Ishikawa (cell line): ENCODE data around the gene RFTN1.

Experiments used
- CEBPB ChIP-seq: IDR thresholded peaks from 2 replicates; pipeline ENCODE4 v1.6.1; 2012
- CREB1 ChIP-seq: IDR thresholded peaks from 2 replicates; pipeline ENCODE4 v1.6.1; 2012; ENCODE audit warnings: low read depth
- EP300 ChIP-seq: IDR thresholded peaks from 2 replicates; pipeline ENCODE4 v1.6.1; 2012; ENCODE audit warnings: borderline replicate concordance
- FOXM1 ChIP-seq: IDR thresholded peaks from 2 replicates; pipeline ENCODE4 v1.6.1; 2012; ENCODE audit warnings: low read depth, borderline replicate concordance
- TAF1 ChIP-seq: IDR thresholded peaks from 2 replicates; pipeline ENCODE4 v1.6.1; 2012; ENCODE audit warnings: low read depth, mild to moderate bottlenecking
- YY1 ChIP-seq: IDR thresholded peaks from 2 replicates; pipeline ENCODE4 v1.6.1; 2012; ENCODE audit warnings: low read depth
- TF ChIP-seq, protein P1 (sequence below): IDR thresholded peaks from 2 replicates; pipeline ENCODE4 v1.6.1; 2012; ENCODE audit warnings: low read depth, mild to moderate bottlenecking
- TF ChIP-seq, protein P2 (sequence below): IDR thresholded peaks from 2 replicates; pipeline ENCODE4 v1.6.1; 2012

DNA sequence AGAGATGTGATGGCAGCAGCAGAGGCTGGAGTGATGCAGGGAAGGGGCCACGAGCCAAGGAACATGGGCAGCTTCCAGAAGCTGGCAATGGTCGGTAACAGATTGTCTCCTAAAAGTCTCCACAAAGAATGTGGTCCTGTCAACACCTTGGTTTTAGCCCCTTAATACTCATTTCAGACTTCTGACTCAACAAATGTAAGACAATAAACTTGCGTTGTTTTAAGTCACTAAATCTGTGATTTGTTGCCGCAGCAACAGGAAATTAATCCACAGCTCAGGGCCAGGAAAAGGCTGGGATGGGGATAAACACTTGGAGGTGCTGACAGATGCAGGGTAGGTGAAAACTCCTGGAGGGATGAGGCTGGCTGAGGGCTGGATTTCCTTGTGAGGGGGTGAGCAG, 178.6 kb downstream of the RFTN1 start:
- TF ChIP-seq, protein P1, sequence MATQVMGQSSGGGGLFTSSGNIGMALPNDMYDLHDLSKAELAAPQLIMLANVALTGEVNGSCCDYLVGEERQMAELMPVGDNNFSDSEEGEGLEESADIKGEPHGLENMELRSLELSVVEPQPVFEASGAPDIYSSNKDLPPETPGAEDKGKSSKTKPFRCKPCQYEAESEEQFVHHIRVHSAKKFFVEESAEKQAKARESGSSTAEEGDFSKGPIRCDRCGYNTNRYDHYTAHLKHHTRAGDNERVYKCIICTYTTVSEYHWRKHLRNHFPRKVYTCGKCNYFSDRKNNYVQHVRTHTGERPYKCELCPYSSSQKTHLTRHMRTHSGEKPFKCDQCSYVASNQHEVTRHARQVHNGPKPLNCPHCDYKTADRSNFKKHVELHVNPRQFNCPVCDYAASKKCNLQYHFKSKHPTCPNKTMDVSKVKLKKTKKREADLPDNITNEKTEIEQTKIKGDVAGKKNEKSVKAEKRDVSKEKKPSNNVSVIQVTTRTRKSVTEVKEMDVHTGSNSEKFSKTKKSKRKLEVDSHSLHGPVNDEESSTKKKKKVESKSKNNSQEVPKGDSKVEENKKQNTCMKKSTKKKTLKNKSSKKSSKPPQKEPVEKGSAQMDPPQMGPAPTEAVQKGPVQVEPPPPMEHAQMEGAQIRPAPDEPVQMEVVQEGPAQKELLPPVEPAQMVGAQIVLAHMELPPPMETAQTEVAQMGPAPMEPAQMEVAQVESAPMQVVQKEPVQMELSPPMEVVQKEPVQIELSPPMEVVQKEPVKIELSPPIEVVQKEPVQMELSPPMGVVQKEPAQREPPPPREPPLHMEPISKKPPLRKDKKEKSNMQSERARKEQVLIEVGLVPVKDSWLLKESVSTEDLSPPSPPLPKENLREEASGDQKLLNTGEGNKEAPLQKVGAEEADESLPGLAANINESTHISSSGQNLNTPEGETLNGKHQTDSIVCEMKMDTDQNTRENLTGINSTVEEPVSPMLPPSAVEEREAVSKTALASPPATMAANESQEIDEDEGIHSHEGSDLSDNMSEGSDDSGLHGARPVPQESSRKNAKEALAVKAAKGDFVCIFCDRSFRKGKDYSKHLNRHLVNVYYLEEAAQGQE, result no peak
- TF ChIP-seq, protein P2, sequence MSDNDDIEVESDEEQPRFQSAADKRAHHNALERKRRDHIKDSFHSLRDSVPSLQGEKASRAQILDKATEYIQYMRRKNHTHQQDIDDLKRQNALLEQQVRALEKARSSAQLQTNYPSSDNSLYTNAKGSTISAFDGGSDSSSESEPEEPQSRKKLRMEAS, result no peak
- no peak for TF ChIP-seq FOXM1
- no peak for TF ChIP-seq CEBPB
- no peak for TF ChIP-seq YY1
- TF ChIP-seq EP300, result no peak
- no peak for TF ChIP-seq TAF1
- no peak for TF ChIP-seq CREB1
